Right forelimb (tissue), 1 donor: ENCODE measurements around the gene EIF4H.
"Not testable (repeated sequence)": the region's sequence is repeated elsewhere in the genome, so short reads cannot be mapped to it uniquely, and the experiment has no call there.

Experiments
- DNase-seq: peaks from one replicate; pipeline ENCODE4 v3.0.0-alpha.2; 2018

EIF4H gene

DNA sequence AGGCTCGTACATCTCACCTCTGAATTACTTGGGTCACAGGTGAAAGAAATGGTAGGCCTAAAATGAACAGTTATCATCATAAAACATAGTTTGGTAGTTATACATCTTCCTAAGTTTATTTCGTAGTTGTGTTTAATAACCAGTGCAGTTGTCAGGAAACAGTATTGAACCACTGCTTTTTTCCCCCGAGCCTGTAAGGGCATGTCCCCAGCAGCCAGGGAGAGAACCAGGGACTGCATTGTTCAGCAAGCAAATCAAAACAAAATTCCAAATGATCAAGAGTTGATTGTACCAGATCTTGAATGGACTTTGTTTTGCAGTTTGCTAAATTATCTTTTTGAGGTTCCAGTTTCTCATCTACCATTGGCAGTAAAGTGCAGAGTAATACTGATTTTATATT, 2.4 kb downstream of the EIF4H start:
- DNase-seq: no peak

DNA sequence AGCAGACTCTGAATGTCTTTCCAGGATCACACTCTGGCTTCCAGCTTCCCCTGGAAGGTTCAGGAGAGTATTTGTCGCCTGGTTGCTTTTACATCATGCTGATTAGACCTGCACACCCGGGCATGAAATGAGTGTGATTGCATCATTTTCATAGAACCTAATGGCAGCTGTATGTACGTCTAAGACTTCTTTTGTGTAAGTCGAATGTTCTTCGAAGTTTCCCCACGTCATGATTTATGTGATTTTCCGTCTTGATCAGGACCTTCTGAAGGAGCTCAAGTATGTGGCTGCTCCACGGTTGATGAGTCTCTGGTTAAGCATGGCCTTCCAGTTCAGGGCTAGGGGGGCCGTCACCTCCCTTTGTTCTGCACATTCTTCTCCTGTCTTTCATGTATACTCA, 4.5 kb downstream of the EIF4H start:
- DNase-seq: no peak

DNA sequence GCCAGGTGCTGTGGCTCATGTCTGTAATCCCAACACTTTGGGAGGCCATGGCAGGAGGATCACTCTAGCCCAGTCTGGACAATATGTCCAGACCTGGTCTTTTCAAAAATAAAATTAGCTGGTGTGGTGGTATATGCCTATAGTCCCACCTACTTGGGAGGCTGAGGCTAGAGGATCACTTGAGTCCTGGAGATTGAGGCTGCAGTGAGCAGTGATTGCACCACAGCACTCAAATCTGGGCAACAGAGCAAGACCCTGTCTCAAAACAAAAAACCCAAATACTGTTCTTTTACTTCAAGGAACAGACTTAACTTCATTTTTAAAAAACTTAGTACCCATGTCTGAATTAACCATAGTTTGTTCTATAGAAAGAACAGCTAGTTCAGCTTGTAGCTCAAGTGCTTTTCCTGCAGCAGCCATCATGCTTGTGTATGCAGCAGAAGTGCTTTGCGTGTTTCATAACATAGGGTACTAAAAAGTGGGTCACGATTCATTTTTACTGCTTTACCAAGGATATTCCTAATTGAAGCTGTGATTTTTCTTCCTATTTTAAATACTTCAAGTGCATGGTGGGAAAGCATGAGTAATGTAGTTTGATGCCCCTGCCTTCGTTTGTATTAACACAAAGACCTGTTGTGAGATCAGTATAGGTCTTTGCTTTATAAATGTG, 5.9 kb downstream of the EIF4H start:
- DNase-seq: no peak

DNA sequence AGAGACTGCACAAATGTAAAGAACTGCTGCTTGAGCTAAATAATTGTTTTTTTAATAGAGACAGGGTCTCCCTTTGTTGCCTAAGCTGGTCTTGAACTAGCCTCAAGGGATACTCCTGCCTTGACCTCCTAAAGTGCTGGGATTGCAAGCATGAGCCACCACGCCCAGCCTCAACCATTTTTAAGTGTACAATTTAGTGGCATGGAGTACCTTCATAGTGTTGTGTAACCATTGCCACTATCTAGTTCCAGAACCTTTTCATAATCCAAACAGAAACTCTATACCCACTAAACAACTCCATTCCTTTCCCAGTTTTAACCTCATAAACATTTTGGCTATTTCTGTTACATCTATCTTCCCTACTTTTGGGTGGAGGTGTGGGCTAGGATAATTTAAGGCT, 6.7 kb downstream of the EIF4H start:
- no peak for DNase-seq

DNA sequence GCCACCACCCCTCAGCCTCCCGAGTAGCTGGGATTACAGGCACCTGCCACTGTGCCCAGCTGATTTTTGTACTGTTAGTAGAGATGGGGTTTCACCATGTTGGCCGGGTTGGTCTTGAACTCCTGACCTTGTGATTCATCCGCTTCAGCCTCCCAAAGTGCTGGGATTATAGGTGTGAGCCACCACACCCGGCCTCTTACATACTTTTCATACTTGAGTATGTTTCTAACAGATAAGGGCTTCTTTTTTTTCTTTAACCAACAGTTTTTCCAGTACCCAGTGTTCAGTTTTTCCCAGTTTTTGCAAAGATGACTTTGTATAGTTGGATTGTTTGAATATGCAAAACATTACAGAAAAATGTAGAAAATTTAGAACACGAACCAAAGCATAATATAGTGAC, 7.7 kb downstream of the EIF4H start:
- DNase-seq: no peak

DNA sequence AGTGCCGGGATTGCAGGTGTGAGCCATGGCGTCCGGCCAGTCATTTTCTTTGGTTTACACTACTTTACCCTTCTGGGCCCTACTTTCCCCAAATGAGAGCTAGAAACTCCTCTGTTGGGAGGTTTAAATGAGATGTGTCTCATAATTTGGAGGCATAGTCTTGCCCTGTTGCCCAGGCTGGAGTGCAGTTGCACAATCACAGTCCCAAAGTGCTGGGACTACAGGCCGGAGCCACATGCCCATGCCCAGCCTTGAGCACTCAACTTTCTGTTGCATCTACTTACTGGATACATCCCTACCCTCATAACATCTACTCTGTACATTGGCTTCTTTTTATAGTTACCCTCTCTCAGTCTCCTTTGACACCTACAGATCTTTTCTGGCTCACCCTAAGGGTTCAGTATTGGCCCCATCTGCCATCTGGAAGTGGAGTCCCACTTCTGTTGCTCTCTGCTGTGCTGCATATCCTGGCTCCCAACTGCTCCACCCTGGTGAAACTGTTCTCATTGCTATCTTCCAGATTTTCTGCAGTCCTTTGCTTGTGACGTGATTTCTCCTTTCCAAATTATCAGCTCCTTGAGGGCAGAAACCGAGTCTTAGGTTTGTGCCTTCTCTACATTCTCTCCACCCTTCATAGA, 8.4 kb downstream of the EIF4H start:
- DNase-seq: no peak

DNA sequence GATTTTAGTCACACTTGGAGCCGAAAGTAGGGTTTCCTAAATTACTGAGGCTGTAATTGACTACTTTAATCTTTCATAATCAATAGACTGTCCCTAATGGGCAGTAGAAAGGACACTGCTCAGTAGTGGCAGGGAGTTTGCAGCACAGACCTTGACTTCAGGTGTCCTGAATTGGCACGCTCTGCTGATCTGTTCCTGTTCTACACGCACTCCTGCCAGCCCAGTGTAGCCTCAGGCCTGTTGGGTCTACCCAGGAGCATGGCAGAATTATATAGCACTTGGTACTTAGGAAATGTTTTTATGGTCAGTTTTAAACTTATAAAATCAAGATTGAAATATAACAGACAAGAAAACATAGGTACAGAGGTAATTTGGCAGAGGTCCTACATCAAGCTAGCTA, 9.0 kb downstream of the EIF4H start:
- DNase-seq: no peak

DNA sequence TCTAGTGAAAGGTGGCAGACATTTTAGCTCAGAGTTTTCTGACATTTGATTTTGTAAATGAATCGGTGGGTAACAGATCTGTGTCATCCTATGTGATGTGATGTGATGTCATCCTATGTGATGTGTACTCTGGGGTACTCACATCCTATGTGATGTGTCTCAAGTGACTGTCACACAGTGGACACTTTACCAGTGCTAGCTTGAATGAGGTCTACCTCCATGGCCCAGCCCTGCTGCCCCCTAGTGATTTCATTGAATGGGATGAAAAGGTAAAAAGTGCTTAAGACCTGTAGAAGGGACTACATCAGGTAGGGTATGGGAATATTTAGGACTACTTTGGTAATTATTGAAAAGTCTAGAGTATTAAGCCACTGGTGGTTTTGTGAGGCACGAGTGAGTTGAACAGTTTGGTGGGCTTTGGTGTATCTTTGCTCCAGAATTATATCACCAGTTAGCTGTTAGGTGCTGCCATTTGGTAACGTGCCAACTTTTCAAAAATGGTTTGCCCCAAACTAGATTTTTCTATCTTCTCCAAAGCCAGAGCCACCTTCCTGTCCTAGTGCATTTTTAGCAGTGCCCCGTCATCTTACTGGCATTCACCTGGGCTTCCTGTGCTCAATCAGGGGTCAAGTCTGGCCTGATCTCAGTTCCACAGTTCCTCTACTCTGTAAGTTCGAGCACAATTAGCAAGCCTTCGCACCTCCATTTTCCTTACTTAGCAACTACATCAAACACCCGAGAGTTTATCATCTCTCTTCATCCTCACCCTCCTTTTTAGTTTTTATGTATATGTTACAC, 9.7 kb downstream of the EIF4H start:
- no peak for DNase-seq

DNA sequence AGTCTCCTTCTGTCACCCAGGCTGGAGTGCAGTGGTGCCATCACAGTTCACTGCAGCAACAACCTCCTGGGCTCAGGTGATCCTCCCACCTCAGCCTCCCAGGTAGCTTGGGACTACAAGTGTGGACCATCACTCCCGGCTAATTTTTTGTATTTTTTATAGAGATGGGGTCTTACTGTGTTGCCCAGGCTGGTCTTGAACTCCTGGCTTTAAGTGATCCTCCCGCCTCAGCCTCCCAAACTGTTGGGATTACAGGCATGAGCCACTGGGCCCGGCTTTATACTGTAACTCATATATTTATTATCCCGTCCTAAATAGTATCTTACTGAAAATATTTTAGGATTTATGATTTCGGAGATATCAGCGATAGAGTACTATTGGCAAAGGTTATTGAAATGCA, 10.9 kb downstream of the EIF4H start:
- no peak for DNase-seq

DNA sequence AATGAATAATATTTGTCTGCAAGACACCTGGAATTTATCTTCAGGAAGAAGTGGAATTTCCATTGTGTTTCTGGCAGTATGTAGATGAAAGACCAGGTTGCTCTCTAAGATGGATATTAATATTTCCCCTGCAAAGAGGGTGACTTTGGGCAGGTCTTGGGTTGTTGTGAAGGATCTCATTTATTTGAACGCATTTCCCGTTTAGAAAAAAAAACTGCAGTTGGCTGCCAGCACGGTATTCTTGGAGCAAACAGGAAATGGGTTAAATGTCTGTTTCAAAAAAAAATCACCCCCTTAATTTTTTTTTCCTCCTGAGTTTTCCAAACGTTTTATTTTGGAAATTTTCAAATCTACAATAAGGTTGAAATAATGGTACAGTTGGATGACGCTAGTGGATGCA, 11.5 kb downstream of the EIF4H start:
- DNase-seq: no peak

DNA sequence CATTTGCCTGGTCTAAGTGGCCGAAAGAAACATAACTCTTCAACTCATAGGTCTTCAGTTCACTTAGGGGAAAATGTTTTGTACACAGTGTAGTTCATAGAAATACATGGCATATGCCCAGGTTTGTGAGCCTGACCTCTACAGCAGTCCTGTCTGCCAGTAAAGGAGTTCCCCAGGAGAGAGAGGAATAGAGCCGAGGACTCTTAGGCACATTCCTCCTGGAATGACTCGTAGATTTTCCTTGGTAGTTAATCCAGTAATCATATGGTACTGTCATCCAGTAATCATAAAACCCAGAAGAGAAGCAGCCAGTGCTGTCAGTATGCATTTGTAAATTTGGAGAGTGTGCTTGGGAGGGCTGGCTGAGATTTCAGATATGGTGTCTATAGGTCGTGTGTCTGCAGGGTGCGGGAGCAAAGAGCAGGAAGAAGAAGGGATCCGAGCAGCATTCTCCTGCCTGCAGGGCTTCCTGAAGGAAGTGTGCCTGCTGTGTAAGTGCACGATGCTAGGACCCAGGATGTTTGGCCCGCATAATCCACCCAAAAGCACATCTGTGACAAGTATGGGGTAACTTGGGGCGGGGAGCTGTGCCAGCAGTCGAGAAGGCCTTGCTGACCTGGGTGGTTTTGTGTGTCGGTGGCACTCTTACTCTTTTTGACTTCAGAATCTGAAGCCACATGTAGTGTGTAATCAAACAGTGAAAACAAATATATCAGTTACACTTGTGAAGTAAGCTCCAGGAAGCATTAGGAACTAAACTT, 13.9 kb downstream of the EIF4H start:
- no peak for DNase-seq

DNA sequence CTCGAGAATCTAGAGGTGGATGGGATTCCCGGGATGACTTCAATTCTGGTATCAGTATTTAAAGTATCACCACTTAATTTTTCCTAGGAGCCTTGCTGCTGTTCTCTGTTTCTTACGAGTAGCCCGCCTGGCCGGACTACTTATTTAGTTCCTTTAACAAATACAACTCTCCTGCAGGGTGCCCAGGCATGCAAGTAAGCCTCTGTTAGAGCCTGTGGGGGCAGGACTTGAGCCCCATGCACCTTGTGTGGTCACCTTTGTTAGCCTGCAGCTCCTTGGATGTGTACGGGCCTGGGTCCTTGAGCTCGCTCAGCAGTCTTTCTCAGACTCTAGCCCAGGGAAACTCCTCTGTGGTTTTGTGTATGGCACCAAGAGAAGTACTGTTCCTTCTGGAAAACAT, 16.1 kb downstream of the EIF4H start:
- DNase-seq: no peak

DNA sequence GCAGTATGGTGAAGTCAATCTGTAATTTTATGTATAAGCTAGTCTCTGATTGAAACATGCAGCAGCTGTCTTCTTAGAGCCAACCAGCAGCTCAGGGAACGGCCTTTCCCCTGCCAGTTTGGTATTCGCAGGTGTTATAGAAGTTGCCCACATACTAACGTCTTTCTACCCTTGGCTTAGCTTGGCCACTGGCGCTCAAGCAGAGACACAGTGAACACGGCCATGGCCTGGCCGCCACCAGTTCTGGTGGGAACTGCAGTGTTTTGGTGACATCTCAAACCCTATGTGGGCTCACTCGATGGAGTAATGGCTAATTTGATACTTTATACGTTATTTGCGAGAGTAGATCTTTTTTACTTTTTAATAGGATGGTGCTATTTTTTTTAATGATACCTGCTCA, 17.1 kb downstream of the EIF4H start:
- no peak for DNase-seq

DNA sequence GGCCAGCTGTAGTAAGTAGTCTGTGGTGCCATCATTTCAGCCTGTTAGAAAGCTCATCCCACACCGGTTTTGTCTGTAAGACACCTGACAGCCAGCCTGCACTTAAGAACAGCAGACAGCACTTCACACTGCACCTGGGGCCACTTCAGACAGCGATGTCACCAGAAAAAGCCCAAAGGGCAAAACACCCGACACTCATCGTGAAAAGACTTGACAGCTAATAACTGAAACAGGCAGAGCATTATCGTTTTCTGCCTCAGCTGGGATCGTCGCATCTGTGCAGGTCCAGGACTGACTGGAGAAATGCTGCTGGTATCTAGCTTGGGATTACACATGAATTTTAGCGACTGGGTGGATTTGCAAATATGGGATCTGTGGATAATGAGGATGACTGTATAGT, 18.9 kb downstream of the EIF4H start:
- no peak for DNase-seq

DNA sequence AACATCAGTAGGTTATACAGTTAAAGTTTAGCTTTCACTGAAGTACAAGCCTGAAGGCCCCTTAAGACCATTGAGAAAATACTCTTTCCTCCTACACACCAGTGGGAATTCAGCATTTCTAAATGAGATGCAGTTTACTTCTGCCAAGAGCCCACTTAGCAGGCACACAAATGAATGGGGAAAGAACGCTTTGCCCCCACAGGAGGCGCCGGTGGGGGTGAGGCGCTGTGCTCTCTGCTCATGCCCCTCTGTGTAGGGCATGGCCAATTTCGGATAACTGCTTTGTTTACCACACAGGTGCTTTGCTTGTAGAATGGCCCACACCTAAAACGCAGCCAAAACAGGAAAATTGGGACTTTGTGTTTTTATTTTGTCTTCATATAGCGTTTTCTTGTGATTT, 19.8 kb downstream of the EIF4H start:
- DNase-seq: no peak

DNA sequence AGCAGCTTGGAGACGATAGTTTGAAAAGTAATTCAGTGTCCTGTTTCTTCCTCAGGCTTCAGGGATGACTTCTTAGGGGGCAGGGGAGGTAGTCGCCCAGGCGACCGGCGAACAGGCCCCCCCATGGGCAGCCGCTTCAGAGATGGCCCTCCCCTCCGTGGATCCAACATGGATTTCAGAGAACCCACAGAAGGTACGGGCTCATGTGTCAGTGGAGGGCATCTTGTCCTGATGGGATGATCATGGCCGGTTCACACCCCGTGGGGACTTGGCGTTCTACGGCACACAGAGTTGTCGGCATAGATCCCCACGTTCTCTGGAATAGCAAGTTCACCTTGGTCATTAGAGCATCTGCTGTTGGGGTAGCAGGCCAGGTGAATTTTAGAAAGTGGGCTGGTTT, 20.5 kb downstream of the EIF4H start:
- DNase-seq: no peak

DNA sequence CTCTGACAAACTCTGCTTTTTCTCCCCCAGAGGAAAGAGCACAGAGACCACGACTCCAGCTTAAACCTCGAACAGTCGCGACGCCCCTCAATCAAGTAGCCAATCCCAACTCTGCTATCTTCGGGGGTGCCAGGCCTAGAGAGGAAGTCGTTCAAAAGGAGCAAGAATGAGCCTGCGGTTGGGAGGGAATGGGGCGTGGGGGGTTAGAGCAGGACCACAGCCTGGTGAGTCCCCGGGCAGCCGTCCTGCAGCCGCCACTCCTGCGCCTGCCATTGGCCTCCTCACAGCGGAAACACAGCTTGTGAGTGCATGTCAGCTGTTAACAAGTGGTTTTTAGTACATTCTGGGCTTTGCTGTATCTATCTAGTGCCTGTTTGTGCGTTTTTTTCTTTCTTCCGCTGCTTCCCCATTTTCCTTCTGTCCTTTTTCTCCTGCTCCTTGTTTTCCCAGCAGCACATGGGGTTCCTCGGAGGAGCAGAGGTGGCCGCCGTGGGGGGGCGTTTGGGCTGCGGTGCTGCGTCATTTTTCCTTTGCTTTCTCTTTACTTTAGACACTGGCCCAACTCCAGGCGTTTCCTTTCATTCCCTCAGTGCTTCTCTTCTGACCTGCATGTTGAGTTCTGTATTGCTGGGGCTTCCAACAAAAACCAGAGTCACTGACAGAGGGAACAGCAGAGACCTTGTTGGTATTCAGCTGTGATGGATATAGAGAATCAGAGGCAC, 21.1 kb downstream of the EIF4H start:
- not testable (repeated sequence) for DNase-seq

DNA sequence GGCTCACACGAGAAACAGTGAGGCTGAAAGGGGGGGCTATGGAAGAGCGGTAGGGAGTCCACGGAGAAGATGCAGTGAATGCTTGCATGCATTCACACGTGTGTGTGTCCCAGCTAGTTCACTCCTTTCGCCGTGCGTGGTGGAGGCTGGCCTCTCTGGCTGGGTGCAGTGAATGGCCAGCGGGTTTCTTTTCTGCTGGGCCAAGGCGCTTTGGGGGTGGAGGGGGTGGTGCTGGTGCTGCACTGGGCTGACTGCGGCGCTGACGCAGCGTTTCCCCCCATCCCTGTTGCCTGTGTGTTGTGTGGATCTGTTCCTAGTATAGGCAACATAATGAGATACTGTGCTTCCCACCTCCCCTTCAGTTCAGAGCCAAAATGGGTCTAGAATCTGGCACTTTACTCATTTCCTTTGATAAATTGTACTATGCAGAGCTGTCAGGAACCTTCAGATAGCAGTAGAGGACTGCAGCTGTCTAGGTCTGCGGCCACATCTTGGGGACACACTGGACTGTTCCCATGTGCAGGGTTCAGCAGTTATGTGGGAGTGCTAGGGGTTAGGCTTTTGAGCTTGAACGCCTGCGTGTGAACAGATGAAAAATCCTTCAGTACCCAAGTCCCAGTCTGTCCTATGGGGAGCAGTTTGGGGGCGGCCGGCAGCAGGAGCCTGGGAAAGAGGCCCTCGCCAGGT, 22.0 kb downstream of the EIF4H start:
- DNase-seq: not testable (repeated sequence)

DNA sequence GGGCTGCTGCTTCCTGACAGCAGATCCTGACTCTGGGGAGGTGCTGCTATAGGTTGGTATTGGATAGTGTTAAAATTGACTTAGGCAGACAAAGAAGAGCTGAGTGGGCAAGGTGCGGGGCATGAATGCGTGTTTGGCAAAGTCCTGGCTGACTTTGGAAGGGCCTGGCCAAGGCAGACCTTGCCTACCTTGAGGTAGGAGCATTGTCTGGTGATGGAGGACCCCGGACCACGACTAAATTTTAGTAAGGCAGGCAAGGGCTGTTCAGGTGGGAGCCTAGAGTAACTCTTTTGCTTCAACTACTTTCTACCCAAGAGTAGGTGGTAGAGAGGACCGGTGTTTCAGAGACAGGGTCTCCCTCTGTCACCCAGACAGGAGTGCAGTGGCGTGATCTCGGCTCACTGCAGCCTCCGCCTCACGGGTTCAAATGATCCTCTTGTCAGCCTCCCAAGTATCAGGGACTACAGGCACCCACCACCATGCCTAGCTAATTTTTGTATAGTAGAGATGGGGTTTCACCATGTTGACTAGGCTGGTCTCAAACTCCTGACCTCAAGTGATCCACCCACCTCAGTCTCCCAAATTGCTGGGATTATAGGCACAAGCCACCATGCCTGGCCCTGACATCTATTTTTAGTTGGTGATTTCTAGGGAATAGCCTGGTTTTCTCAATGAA, 23.4 kb downstream of the EIF4H start:
- no peak for DNase-seq

DNA sequence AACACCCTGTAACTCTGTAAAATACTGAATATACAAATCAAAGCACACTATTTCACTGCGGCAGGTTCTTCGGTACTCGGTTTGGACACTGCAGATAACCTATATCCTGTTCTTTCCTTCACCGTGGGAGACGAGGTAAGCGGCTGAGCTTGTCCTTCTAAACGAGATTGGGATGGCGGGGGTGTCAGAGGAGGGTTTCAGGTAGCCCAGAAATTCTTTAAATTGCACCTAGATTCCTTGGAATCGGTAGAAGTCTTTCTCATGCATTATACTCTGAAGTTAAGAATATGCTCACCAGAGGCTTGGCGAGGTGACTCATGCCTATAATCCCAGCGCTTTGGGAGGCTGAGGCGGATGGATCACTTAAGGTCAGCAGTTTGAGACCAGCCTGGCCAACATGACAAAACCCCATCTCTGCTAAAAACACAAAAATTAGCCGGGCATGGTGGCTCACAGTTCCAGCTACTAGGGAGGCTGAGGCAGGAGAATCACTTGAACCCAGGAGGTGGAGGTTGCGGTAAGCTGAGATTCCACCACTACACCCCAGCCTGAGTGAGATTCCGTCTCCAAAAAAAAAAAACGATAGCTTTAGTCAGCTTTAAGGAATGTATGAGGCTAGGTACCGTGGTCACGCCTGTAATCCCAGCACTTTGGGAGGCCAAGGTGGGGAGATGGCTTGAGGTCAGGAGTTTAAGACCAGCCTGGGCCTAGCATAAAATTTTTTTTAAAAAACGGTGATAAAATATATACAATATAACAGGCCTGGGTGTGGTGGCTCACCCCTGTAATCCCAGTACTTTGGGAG, 25.6 kb downstream of the EIF4H start:
- DNase-seq: no peak
